ENCODE results near the gene PLK4. TPM values are rescaled to one million over a fixed set of nuclear protein-coding genes. Genes with fewer than 3 reads are reported as not detected.

PLK4 gene
- total RNA-seq, 2 experiments from 2014 or later, result 42.0 to 45.1 TPM

- POLR2A ChIA-PET, result no interaction called here
- H3K27ac Mint-ChIP-seq, result no peak overlapping the region
- no peak for TF ChIP-seq CTCF (IDR thresholded peaks at IDR 0.05)
Measured at GRCh38 chr4:127846061-127846460, 34.6 kb upstream of the PLK4 start.

GRCh38 chr4:127846765-127847164 is 33.9 kb upstream of the PLK4 start:
- Mint-ChIP-seq H3K9me3 (peaks cover 49% of the 10 kb centered on the region), H3K4me1 (ENCODE audit: low read depth) (no peaks in the 10 kb centered on the region), H3K4me3 (no peak overlapping the region), H3K27ac (no peak overlapping the region), H3K36me3 (ENCODE audit: low read depth) (peaks cover 47% of the 10 kb centered on the region), H3K27me3 (no peaks in the 10 kb centered on the region)
- no peak for TF ChIP-seq CTCF (IDR thresholded peaks at IDR 0.05)
- ChIA-PET POLR2A (no interaction called here), CTCF (no interaction called here)
- DNase-seq, result no peak
- intact Hi-C loops (cut with micrococcal nuclease), result no loop called here
- ATAC-seq, result no peak

More at GRCh38 chr4:127846061-127846460, 34.6 kb upstream of the PLK4 start:
- Mint-ChIP-seq H3K4me1 (ENCODE audit: low read depth) (no peaks in the 10 kb centered on the region), H3K27me3 (no peaks in the 10 kb centered on the region), H3K9me3 (peaks cover 42% of the 10 kb centered on the region), H3K36me3 (ENCODE audit: low read depth) (peaks cover 42% of the 10 kb centered on the region), H3K4me3 (no peak overlapping the region)
- ATAC-seq (no peak), DNase-seq (no peak)
- intact Hi-C loops (cut with micrococcal nuclease), result no loop called here
- CTCF ChIA-PET, result no interaction called here

- no peak for DNase-seq
- H3K27ac Mint-ChIP-seq, result no peak overlapping the region
- intact Hi-C loops (cut with micrococcal nuclease), result no loop called here
- no peaks in the 10 kb centered on the region for H3K4me1 Mint-ChIP-seq (ENCODE audit: low read depth)
- ChIA-PET CTCF (no interaction called here), POLR2A (no interaction called here)
- no peak for TF ChIP-seq CTCF (IDR thresholded peaks at IDR 0.05)
- ATAC-seq, result no peak
- H3K9me3 Mint-ChIP-seq, result peaks cover 63% of the 10 kb centered on the region
- H3K36me3 Mint-ChIP-seq (ENCODE audit: low read depth), result peaks cover 60% of the 10 kb centered on the region
- H3K27me3 Mint-ChIP-seq, result no peaks in the 10 kb centered on the region
- no peak overlapping the region for H3K4me3 Mint-ChIP-seq
Measured at GRCh38 chr4:127849505-127850234, 31.0 kb upstream of the PLK4 start.

GRCh38 chr4:127852661-127853060 is 28.0 kb upstream of the PLK4 start:
- TF ChIP-seq CTCF (IDR thresholded peaks at IDR 0.05), result no peak
- ChIA-PET POLR2A (no interaction called here), CTCF (no interaction called here)
- Mint-ChIP-seq H3K36me3 (ENCODE audit: low read depth) (peaks cover 67% of the 10 kb centered on the region), H3K27me3 (no peaks in the 10 kb centered on the region), H3K27ac (no peak overlapping the region), H3K4me3 (no peak overlapping the region), H3K4me1 (ENCODE audit: low read depth) (peaks cover 4% of the 10 kb centered on the region), H3K9me3 (peaks cover 55% of the 10 kb centered on the region)
- ATAC-seq (no peak), DNase-seq (no peak)
- intact Hi-C loops (cut with micrococcal nuclease), result no loop called here

- CTCF ChIA-PET, result interaction anchor here (0.6 kb wide), 1 partner anchor 1062 kb away, joined by 3 read pairs; no protein-coding TSS in a partner anchor
- Mint-ChIP-seq H3K4me3 (no peak overlapping the region), H3K4me1 (ENCODE audit: low read depth) (peaks cover 4% of the 10 kb centered on the region), H3K27ac (no peak overlapping the region), H3K9me3 (peaks cover 40% of the 10 kb centered on the region), H3K36me3 (ENCODE audit: low read depth) (peaks cover 63% of the 10 kb centered on the region), H3K27me3 (no peaks in the 10 kb centered on the region)
- POLR2A ChIA-PET, result no interaction called here
- ATAC-seq, result no peak
- TF ChIP-seq CTCF (IDR thresholded peaks at IDR 0.05), result no peak
- intact Hi-C loops (cut with micrococcal nuclease), result no loop called here
- no peak for DNase-seq
Measured at GRCh38 chr4:127856196-127856812, 24.4 kb upstream of the PLK4 start.

Data from activated CD8-positive, alpha-beta T cell treated with anti-CD3 and anti-CD28 coated beads for 36 hours (primary cell).